Measurements from ENCODE around the gene SIGMAR1. TPM values are rescaled to one million over a fixed set of nuclear protein-coding genes. Genes with fewer than 3 reads are reported as not detected.

The SIGMAR1 gene
- total RNA-seq, 6 experiments from 2014 or later: 126 to 148 (median 138) TPM

GRCh38 chr9:34628656-34629490, 8.7 kb downstream of the SIGMAR1 start, which contains the start of gene ARID3C:
TSS of gene ARID3C (minus strand) at chr9:34629066. CDS start at chr9:34628014, 1,052 bp downstream.
- H3K27me3 Mint-ChIP-seq (ENCODE audit: insufficient read depth): peaks cover 50% of the 10 kb centered on the region
- DNase-seq: no peak
- peaks cover 16% of the 10 kb centered on the region for H3K4me1 Mint-ChIP-seq (ENCODE audit: low read depth)
- H3K36me3 Mint-ChIP-seq (ENCODE audit: low read depth): no peaks in the 10 kb centered on the region
- peak within 1 kb of the TSS; percentile 76 for H3K4me3 Mint-ChIP-seq
- H3K9me3 Mint-ChIP-seq: no peaks in the 10 kb centered on the region
- H3K27ac Mint-ChIP-seq: no peak within 1 kb of the TSS
- 0 out of 2 replicates have a peak, but pooled peaks have one; percentile 10 for TF ChIP-seq CTCF (IDR thresholded peaks at IDR 0.05)

- Mint-ChIP-seq H3K27ac (no peak overlapping the region), H3K36me3 (ENCODE audit: low read depth) (no peaks in the 10 kb centered on the region), H3K4me3 (peak overlapping the region; percentile 76), H3K27me3 (ENCODE audit: insufficient read depth) (peaks cover 54% of the 10 kb centered on the region), H3K9me3 (no peaks in the 10 kb centered on the region), H3K4me1 (ENCODE audit: low read depth) (peaks cover 18% of the 10 kb centered on the region)
- no peak for DNase-seq
- TF ChIP-seq CTCF (IDR thresholded peaks at IDR 0.05): no peak
These were observed 9.6 kb downstream of the SIGMAR1 start for GRCh38 chr9:34627716-34628655.

DNA sequence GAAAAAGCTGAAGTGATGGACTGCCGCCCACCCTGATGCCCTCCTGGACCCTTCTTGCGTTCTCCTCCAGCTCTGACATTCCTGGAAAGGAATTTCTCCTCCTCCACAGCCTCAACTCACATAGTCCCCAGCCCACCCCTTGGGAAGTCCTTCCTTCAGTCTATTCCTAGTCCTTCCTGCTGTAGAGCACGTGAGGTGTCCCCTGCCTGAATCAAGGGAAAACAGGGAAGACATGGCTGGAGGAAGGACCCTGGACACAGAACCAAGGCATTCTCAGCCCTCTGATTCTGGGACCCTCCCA, 12.5 kb downstream of the SIGMAR1 start:
- Mint-ChIP-seq H3K27me3 (ENCODE audit: insufficient read depth) (peaks cover 50% of the 10 kb centered on the region), H3K27ac (no peak overlapping the region), H3K9me3 (no peaks in the 10 kb centered on the region), H3K36me3 (ENCODE audit: low read depth) (no peaks in the 10 kb centered on the region), H3K4me1 (ENCODE audit: low read depth) (peaks cover 25% of the 10 kb centered on the region), H3K4me3 (no peak overlapping the region)
- DNase-seq: no peak
- TF ChIP-seq CTCF (IDR thresholded peaks at IDR 0.05): no peak

GRCh38 chr9:34624475-34625185, 13.0 kb downstream of the SIGMAR1 start:
- no peak for DNase-seq
- H3K36me3 Mint-ChIP-seq (ENCODE audit: low read depth): no peaks in the 10 kb centered on the region
- no peak for TF ChIP-seq CTCF (IDR thresholded peaks at IDR 0.05)
- H3K27ac Mint-ChIP-seq: no peak overlapping the region
- peaks cover 46% of the 10 kb centered on the region for H3K27me3 Mint-ChIP-seq (ENCODE audit: insufficient read depth)
- H3K4me1 Mint-ChIP-seq (ENCODE audit: low read depth): peaks cover 30% of the 10 kb centered on the region
- H3K9me3 Mint-ChIP-seq: no peaks in the 10 kb centered on the region
- no peak overlapping the region for H3K4me3 Mint-ChIP-seq

Measured in HFFc6 (cell line).